ENCODE results near the gene CPLX4.

Gene CPLX4

DNA sequence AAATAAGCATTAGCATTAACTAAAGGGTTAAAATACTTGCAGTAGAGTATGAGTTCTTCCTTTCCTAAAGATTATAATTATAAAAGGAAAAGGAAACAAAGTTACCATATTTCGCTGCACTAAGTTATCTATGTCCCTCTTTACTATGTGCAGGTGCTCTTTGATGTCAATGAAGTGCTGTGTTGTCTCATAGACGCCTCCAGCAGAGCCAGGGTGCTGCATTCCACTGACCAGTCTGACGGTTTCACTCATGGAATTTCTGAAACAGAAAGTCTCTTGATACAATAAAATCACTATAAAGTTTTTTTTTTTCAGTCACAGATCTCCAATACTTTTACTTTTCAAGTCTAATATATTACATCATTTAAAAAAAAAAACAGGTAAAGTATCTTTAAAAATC lies 14.5 kb upstream of the CPLX4 start:
- H3K4me3 Mint-ChIP-seq = no peak overlapping the region
- H3K27me3 Mint-ChIP-seq = no peaks in the 10 kb centered on the region
- H3K36me3 Mint-ChIP-seq (ENCODE audit: low read depth) = peaks cover 92% of the 10 kb centered on the region
- no peaks in the 10 kb centered on the region for H3K4me1 Mint-ChIP-seq (ENCODE audit: low read depth)
- DNase-seq = no peak
- no peaks in the 10 kb centered on the region for H3K9me3 Mint-ChIP-seq
- no peak overlapping the region for H3K27ac Mint-ChIP-seq

DNA sequence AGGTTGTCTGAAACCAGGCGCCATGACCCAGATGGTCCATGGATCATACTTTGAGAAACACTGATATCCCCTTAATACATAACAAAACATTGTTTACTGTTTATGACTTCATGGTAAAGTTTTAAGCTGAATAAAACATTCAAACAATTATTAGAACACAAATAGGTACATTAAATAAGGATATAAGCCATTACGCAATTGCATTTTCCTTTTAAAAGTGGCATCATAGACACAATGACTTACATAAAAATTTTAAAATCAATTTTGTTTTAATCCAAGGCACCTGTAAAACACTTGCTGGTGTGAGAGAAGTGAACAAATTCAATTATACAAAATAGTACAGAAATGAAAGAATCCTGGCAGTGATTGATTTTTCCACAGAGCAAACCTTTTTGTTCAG lies 10.2 kb upstream of the CPLX4 start:
- no peak overlapping the region for H3K27ac Mint-ChIP-seq

DNA sequence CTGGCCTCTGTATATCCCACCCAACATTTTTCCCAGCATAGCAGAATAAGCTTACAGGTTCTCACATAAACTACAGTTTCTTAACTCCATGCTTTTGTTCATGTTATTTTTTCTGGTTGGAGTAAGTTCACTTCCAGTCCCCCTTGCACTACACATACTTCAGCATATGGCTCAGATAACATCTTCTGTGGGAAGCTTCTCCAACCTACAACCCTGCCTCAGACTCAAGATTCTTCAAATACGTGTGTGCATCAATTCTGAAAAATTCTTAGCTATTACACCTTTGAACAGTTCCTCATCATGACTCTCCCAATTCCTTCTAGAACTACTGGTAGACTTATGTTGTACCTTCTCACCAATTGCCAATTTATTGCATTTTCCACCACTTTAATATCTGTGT lies 7.5 kb upstream of the CPLX4 start:
- H3K27ac Mint-ChIP-seq = no peak overlapping the region
- H3K4me1 Mint-ChIP-seq (ENCODE audit: low read depth) = no peaks in the 10 kb centered on the region
- no peaks in the 10 kb centered on the region for H3K9me3 Mint-ChIP-seq
- no peak for DNase-seq
- H3K27me3 Mint-ChIP-seq = no peaks in the 10 kb centered on the region
- peaks cover 51% of the 10 kb centered on the region for H3K36me3 Mint-ChIP-seq (ENCODE audit: low read depth)
- no peak overlapping the region for H3K4me3 Mint-ChIP-seq

More for the DNA sequence above, 10.2 kb upstream of the CPLX4 start:
- H3K4me1 Mint-ChIP-seq (ENCODE audit: low read depth) = no peaks in the 10 kb centered on the region
- peaks cover 75% of the 10 kb centered on the region for H3K36me3 Mint-ChIP-seq (ENCODE audit: low read depth)
- no peaks in the 10 kb centered on the region for H3K27me3 Mint-ChIP-seq
- DNase-seq = no peak
- H3K4me3 Mint-ChIP-seq = no peak overlapping the region
- H3K9me3 Mint-ChIP-seq = no peaks in the 10 kb centered on the region

DNA sequence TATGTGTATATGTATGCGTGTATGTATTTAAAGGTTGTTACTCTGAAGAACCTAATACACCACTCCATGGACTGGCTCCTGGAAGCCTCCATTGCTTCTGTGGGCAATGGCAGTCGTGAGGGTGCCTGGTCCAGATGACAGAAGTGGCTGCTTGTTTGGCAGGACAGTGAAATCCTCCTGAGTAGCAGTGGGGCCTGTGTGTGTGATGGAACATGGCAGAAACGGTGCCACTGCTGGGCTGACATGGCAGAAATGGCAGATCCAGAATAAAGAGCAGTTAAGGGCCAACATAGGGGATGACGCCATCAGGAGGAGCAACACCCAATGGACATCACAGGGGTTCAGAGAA lies 6.1 kb upstream of the CPLX4 start:
- Mint-ChIP-seq H3K27me3 (peaks cover 6% of the 10 kb centered on the region), H3K27ac (no peak overlapping the region), H3K9me3 (no peaks in the 10 kb centered on the region)

DNA sequence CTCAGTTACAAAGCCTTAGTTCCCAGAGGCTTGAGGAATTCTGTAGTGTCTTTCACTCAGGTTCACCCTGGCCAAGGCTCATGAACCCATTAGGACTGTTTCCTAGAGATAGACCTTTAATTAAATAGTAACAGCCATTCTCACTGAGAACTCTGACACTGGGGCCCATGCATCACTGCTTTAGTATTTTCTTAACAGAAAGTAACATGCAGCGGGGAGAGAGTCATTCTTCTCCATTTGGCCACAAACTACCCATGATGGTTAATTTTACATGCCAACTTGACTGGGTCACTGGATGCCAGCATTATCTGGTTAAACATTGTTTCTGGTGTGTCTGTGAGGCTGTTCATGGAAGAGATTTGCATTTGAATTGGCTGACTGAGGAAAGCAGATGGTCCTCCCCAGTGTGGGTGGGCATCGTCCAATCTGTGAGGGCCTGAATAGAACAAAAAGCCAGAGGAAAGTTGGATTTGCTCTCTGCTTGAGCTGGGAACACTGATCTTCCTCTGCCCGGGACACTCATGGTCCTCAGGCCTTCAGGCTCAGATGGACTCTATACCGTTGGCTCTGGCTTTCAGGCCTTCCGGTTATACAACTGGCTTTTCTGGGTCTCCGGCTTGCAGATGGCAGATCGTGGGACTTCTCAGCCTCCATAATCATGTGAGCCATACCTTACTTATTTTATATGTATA lies 5.6 kb upstream of the CPLX4 start:
- Mint-ChIP-seq H3K9me3 (no peaks in the 10 kb centered on the region), H3K27ac (no peak overlapping the region)

More for the DNA sequence above, 6.1 kb upstream of the CPLX4 start:
- Mint-ChIP-seq H3K4me1 (ENCODE audit: low read depth) (no peaks in the 10 kb centered on the region), H3K4me3 (no peak overlapping the region), H3K36me3 (ENCODE audit: low read depth) (peaks cover 39% of the 10 kb centered on the region)
- DNase-seq = no peak

DNA sequence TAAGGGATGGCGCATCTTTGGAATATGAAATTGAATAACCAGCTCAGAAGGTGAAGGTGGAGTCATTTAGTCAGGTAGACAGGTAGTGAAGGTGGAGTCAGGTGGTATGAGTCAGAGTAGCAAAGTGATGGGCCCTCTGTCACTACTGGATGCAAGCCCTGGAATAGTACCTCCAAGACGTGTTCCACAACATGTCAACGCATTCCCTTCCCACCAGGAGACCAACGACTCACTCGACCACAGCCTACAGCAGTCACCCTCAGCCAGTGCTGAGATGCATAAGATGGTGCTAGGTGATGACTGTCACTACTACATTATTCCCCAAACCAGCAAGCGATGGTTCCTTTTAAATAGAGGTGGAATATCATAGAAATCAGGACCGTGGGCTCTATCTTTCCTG lies 6.8 kb downstream of the CPLX4 start:
- peaks cover 45% of the 10 kb centered on the region for H3K27me3 Mint-ChIP-seq

More for the DNA sequence above, 5.6 kb upstream of the CPLX4 start:
- H3K4me3 Mint-ChIP-seq = no peak overlapping the region
- H3K36me3 Mint-ChIP-seq (ENCODE audit: low read depth) = peaks cover 34% of the 10 kb centered on the region
- no peaks in the 10 kb centered on the region for H3K4me1 Mint-ChIP-seq (ENCODE audit: low read depth)
- DNase-seq = no peak
- H3K27me3 Mint-ChIP-seq = peaks cover 6% of the 10 kb centered on the region

DNA sequence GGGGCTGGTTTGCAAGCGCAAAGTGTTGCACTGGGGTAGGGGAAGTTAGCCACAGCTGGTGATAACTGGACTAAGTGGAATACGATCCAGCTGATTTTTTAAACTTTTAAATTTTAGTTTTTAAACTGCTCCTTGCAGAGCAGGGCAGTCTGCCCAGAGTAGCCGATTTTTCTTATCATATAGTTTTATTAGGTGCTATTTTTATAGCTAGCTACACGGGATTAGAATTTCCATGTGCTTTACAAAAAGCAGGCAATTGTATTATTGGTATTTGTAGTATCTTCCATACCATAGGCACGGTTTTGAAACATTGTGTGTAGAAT lies 9.6 kb downstream of the CPLX4 start:
- Mint-ChIP-seq H3K27ac (no peak overlapping the region), H3K36me3 (ENCODE audit: low read depth) (no peaks in the 10 kb centered on the region), H3K27me3 (peaks cover 62% of the 10 kb centered on the region), H3K4me1 (ENCODE audit: low read depth) (no peaks in the 10 kb centered on the region), H3K4me3 (peak overlapping the region; percentile 58), H3K9me3 (no peaks in the 10 kb centered on the region)
- DNase-seq = no peak

More for the DNA sequence above, 6.8 kb downstream of the CPLX4 start:
- DNase-seq = no peak
- Mint-ChIP-seq H3K9me3 (no peaks in the 10 kb centered on the region), H3K4me1 (ENCODE audit: low read depth) (no peaks in the 10 kb centered on the region), H3K36me3 (ENCODE audit: low read depth) (no peaks in the 10 kb centered on the region), H3K4me3 (no peak overlapping the region), H3K27ac (no peak overlapping the region)

DNA sequence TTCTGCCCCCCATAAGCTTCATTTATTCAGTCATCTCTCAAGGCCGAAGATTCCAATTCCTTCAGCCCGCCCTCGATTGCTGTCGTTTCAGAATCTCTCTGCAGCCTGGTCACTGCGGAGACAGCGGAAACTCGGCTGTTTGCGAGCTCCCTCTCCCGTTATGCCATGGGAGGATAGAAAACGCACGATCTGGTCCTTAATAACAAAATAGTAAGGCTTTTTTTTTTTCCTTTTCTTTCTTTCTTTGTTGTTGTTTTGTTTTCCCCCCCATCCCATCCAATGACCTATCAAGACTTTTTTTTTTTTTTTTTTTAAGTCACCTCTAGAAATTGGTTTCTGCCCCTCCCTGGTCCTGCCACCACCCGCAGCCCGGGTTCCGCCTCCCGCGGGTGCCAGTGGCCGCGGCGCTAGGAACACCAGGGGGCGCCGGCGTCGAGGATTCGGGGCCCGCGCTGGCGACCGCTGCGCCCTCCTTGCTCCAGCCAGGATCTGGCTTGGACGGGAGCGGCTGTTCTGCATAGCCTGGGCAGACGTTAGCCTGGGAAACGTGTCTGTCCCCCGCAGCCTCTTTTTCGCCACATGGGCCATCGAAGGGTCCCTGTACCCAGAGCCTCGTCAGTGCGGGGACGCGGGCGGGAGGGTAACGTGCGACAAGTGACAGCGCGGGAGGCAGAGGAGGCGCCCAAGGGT lies 10.1 kb downstream of the CPLX4 start:
- Mint-ChIP-seq H3K36me3 (ENCODE audit: low read depth) (no peaks in the 10 kb centered on the region), H3K27me3 (peaks cover 62% of the 10 kb centered on the region), H3K27ac (no peak overlapping the region), H3K4me3 (peak overlapping the region; percentile 58), H3K4me1 (ENCODE audit: low read depth) (no peaks in the 10 kb centered on the region), H3K9me3 (no peaks in the 10 kb centered on the region)
- peak; percentile 86 for DNase-seq

DNA sequence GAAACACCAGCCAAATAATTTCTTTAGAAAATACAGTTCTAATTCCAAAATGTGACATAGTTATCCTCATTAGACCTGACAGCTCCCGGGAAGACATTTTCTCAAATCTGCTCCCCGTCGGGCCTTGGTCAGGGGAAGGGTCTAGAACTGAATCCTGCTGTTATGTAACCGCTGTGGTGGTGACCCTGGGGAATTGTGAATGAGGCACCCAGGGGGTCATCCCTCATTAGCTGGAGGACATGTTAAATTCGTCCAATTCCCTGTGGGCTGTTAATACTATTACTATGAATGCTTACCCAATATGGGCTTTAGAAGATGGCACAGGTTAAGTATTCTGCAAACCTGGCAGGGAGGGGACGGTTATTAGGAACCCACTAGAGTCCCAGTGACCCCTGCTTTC lies 11.8 kb downstream of the CPLX4 start:
- H3K36me3 Mint-ChIP-seq (ENCODE audit: low read depth) = no peaks in the 10 kb centered on the region
- H3K27ac Mint-ChIP-seq = no peak overlapping the region
- no peak for DNase-seq
- no peak overlapping the region for H3K4me3 Mint-ChIP-seq
- no peaks in the 10 kb centered on the region for H3K4me1 Mint-ChIP-seq (ENCODE audit: low read depth)
- peaks cover 58% of the 10 kb centered on the region for H3K27me3 Mint-ChIP-seq
- H3K9me3 Mint-ChIP-seq = no peaks in the 10 kb centered on the region

DNA sequence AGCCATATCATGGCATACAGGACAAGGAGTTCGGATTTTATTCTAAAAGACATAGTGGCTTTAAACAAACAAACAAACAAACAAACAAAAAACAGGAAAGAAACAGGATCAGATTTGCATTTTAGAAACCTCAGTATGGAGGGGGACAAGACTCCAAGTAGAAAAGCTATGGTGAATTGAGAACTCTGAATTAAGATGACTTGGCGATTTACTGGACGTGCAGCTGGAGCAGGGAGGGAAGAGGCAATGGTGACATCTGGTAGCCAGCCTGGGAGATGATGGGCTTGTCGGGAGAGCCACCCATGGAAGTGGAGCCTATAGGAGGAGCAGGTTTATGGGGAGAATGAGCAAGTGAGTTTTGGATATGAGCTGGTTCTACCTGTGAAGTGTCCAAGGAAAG lies 13.2 kb downstream of the CPLX4 start:
- Mint-ChIP-seq H3K9me3 (no peaks in the 10 kb centered on the region), H3K4me3 (no peak overlapping the region)

DNA sequence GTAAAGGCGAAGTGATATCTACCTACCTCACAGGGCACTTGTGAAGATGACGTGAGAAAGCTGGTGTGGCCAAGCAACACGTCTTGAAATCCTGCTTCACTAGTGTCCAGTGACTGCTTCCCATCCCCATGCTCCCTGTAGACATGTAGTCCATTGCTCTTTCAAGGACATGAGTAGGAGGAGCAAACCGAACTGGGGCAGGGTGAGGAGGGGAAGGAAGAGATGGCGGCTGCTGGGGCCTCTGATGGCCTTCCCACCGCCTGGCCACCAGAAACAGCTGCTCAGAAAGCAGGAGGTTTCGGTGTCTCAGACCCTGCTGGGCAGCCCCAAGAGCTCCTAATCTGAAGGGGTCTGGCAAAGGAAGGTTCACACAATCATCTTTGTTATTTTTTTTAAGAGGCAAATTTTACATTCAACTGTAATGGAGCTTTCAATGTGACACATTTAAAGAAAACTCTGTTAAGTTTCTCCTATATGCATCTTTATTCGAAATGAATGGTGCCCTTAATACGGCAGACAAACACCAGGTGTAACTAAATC lies 14.7 kb downstream of the CPLX4 start:
- Mint-ChIP-seq H3K27ac (no peak overlapping the region), H3K36me3 (ENCODE audit: low read depth) (no peaks in the 10 kb centered on the region), H3K27me3 (peaks cover 40% of the 10 kb centered on the region), H3K9me3 (no peaks in the 10 kb centered on the region), H3K4me3 (no peak overlapping the region), H3K4me1 (ENCODE audit: low read depth) (no peaks in the 10 kb centered on the region)
- no peak for DNase-seq

More for the DNA sequence above, 13.2 kb downstream of the CPLX4 start:
- no peak overlapping the region for H3K27ac Mint-ChIP-seq
- no peak for DNase-seq
- no peaks in the 10 kb centered on the region for H3K36me3 Mint-ChIP-seq (ENCODE audit: low read depth)
- H3K27me3 Mint-ChIP-seq = peaks cover 46% of the 10 kb centered on the region
- no peaks in the 10 kb centered on the region for H3K4me1 Mint-ChIP-seq (ENCODE audit: low read depth)

DNA sequence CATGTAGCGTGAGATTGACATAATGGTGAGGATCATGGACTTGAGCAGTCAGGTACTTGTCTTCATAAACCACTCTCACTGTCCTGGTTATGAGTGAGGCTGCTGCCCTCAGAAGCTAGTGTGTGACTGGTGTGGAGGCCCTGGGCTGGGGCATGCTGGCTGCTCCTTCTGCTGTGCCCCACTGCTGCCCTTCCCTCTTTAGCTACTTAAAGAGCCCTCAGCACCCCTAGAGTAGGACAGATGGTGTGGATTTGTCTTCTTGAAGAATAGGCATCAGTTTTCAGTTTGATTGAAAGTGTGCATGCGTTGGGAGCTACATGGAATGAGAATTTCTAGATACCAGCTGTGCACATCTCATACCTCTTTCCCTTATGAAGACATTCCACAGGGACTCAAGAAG lies 15.4 kb downstream of the CPLX4 start:
- Mint-ChIP-seq H3K36me3 (ENCODE audit: low read depth) (no peaks in the 10 kb centered on the region), H3K9me3 (no peaks in the 10 kb centered on the region), H3K4me1 (ENCODE audit: low read depth) (no peaks in the 10 kb centered on the region), H3K4me3 (no peak overlapping the region), H3K27ac (no peak overlapping the region), H3K27me3 (peaks cover 34% of the 10 kb centered on the region)
- DNase-seq = no peak

DNA sequence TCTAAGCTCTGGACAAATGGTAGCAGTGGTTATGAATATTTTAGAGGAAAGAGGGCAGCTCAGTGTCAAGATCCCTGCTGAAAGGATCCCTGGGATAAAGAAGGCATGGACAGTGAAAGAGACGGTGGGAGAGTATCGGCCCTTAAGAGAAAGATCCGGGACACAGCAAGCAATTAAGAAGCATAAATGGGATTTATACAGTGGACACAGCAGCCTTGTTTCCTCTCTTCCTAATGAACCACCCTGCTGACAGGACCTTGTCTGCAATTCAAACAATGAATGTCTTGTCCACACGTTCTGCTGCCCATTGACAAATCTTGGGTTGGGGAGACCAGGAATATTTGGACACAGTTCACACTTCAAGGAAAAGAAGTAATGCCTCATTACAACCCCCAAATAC lies 16.5 kb downstream of the CPLX4 start:
- Mint-ChIP-seq H3K4me1 (ENCODE audit: low read depth) (no peaks in the 10 kb centered on the region), H3K27me3 (peaks cover 30% of the 10 kb centered on the region), H3K9me3 (no peaks in the 10 kb centered on the region), H3K27ac (no peak overlapping the region), H3K36me3 (ENCODE audit: low read depth) (no peaks in the 10 kb centered on the region), H3K4me3 (no peak overlapping the region)
- no peak for DNase-seq

DNA sequence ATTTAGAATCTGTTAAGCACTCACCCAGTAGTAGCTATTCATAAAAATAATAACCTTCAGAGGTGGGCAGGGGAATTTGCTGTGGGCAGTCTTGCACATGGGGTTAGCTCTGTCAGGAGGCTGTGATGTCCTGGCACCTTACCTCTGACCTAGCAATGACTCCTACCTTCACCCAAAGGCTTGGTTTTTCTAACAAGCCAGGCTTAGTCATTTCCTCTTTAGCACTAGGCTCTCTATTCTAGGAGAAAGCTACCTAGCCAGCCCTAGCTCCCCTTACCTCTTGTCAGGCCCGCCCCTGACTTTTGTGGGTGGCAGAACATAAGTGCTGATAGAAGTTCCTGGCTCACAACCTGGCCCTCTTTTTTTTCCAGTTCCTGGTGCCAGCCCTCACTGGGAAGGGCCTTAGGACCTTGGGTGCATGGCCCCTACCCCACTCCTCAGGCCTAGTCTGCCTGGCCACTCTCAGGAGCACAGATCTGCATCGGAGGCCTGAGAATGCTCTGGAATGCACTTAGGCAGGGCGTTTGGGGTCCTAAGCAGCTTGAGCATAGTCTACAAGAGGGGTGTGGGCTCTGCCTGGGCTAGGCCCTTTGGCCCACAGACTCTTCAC lies 17.7 kb downstream of the CPLX4 start:
- no peaks in the 10 kb centered on the region for H3K36me3 Mint-ChIP-seq (ENCODE audit: low read depth)
- no peaks in the 10 kb centered on the region for H3K9me3 Mint-ChIP-seq
- no peak for DNase-seq
- no peaks in the 10 kb centered on the region for H3K4me1 Mint-ChIP-seq (ENCODE audit: low read depth)
- peaks cover 24% of the 10 kb centered on the region for H3K27me3 Mint-ChIP-seq
- H3K4me3 Mint-ChIP-seq = no peak overlapping the region
- no peak overlapping the region for H3K27ac Mint-ChIP-seq

DNA sequence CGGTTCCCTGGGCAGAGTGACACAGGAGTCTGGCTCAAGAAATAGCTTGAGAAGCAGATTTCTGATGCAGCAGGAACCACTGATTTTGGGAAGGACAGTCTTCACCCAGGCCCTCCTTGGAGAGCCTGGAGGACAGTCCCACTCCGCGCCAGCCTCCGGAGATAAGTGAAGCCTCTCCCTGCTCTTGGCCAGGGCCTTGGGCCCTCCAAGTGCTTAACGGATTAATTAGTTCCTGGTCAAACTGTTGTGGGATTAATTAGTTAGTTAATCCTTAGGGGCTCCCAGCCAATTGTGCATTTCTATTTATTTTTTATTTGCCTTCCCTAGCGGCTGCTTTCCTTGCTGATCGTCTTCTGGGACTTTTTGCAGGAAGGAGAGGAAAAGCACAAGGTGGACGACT lies 19.6 kb downstream of the CPLX4 start:
- Mint-ChIP-seq H3K36me3 (ENCODE audit: low read depth) (no peaks in the 10 kb centered on the region), H3K9me3 (no peaks in the 10 kb centered on the region), H3K27ac (no peak overlapping the region), H3K4me1 (ENCODE audit: low read depth) (no peaks in the 10 kb centered on the region), H3K4me3 (no peak overlapping the region), H3K27me3 (peaks cover 29% of the 10 kb centered on the region)
- no peak for DNase-seq
